H1 (cell line): Measurements from ENCODE around the gene NAV2. TPM values are rescaled to one million over a fixed set of nuclear protein-coding genes. Genes with fewer than 3 reads are reported as not detected.

Experiments
- CTBP2 ChIP-seq: IDR thresholded peaks from 2 replicates; pipeline ENCODE4 v1.7.0; 2011; ENCODE audit warnings: borderline replicate concordance, mild to moderate bottlenecking, moderate library complexity, mixed read lengths, low read length; ENCODE audit not compliant: insufficient read depth, insufficient read length
- EGR1 ChIP-seq: IDR thresholded peaks from 2 replicates; pipeline ENCODE4 v1.6.1; 2011; ENCODE audit warnings: low read depth, low read length, borderline replicate concordance
- KDM4A ChIP-seq: IDR thresholded peaks from one replicate; pipeline ENCODE4 v1.7.1; 2012; ENCODE audit warnings: low read depth, mild to moderate bottlenecking, moderate library complexity, low read length, inconsistent platforms; ENCODE audit not compliant: severe bottlenecking
- NANOG ChIP-seq: IDR thresholded peaks from 2 replicates; pipeline ENCODE4 v1.6.1; 2011; ENCODE audit warnings: low read length, low read depth, mild to moderate bottlenecking, inconsistent platforms; ENCODE audit not compliant: insufficient read depth, poor library complexity, severe bottlenecking
- SP1 ChIP-seq: IDR thresholded peaks from 2 replicates; pipeline ENCODE4 v1.6.1; 2011; ENCODE audit warnings: low read depth, low read length
- SRF ChIP-seq: IDR thresholded peaks from 2 replicates; pipeline ENCODE4 v1.6.1; 2011; ENCODE audit warnings: mild to moderate bottlenecking, low read depth, low read length, moderate library complexity
- TBP ChIP-seq: IDR thresholded peaks from 2 replicates; pipeline ENCODE4 v1.6.1; 2011; ENCODE audit warnings: low read depth, low read length, improper control_type of control experiment
- polyA plus RNA-seq, 7 experiments: library from polyadenylated mRNA; depleted of rRNA in 3 of 7; stranded (reverse) in 5 of 7; unstranded in 2 of 7; fragments of >200 nt in 5 of 7; fragments of 200-250 nt in 2 of 7; gene quantifications; 1 replicate in 5 of 7; 2 replicates in 1 of 7; 4 replicates in 1 of 7; pipeline versions ENCODE4 v1.2.1 to v1.2.3, GENCODE V29; 2011 to 2013; ENCODE audit warnings: missing spikeins in 2 of 7, mixed read lengths in 2 of 7
- total RNA-seq: library from RNA; stranded (reverse); fragmentation: NEBNext Ultra II Directional; extraction: Animal tissue kit (Norgen Biotek cat#: 25700); gene quantifications from 2 replicates; pipeline ENCODE4 v1.2.1, GENCODE V29; 2021
- TF ChIP-seq, protein P1 (sequence below): IDR thresholded peaks from 2 replicates; pipeline ENCODE4 v1.6.1; 2011; ENCODE audit warnings: low read depth, mild to moderate bottlenecking, low read length; ENCODE audit not compliant: insufficient read depth

The NAV2 gene
- total and polyA plus RNA-seq, 2 of the 8 experiments (the other 6 are each of a cell fraction or from before 2014, with no cell fraction given): 35.6 to 73.6 TPM

GRCh38 chr11:19740586-19740985 lies 27.9 kb downstream of the NAV2 start (continued):
- TF ChIP-seq, protein P1, sequence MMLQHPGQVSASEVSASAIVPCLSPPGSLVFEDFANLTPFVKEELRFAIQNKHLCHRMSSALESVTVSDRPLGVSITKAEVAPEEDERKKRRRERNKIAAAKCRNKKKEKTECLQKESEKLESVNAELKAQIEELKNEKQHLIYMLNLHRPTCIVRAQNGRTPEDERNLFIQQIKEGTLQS: no peak
- TF ChIP-seq SRF (no peak), KDM4A (no peak), EGR1 (no peak), TBP (no peak), CTBP2 (no peak), SP1 (no peak), NANOG (no peak)
- TF ChIP-seq, all 59 proteins: peak for 0
